Measurements from ENCODE around the gene CGN.
A peak's percentile ranks its signal among the peaks of the same experiment; 100 is the strongest.

Gene CGN

DNA sequence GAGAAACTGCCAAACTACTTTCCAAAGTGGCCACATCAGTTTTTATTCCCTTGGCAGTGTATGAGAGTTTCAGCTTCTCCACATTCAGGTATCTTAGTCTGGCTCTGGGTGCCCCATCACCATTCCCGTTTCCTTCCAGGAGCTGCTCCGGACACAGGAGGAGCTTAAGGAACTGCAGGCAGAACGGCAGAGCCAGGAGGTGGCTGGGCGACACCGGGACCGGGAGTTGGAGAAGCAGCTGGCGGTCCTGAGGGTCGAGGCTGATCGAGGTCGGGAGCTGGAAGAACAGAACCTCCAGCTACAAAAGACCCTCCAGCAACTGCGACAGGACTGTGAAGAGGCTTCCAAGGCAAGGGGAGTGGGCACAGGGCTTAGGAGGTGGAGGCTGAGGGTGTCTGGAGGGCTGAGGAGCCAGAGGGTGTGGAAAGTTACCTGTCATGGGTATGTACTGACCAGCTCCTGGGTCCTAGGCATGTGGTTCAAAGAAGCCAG, 18.1 kb downstream of the CGN start:
- no peak for DNase-seq

DNA sequence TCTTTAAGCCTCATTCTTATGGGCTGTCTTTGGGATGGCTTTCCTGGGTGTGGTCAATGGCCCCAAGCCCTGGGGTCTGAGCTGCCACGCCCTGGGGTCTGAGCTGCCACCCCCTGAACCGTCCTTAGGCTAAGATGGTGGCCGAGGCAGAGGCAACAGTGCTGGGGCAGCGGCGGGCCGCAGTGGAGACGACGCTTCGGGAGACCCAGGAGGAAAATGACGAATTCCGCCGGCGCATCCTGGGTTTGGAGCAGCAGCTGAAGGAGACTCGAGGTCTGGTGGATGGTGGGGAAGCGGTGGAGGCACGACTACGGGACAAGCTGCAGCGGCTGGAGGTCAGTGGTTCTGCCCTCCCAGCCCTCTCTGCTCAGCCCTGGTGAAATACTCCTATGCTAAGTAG, 18.6 kb downstream of the CGN start:
- no peak for DNase-seq

- DNase-seq: no peak
Measured at GRCh38 chr1:151530461-151530860, 19.3 kb downstream of the CGN start.

DNA sequence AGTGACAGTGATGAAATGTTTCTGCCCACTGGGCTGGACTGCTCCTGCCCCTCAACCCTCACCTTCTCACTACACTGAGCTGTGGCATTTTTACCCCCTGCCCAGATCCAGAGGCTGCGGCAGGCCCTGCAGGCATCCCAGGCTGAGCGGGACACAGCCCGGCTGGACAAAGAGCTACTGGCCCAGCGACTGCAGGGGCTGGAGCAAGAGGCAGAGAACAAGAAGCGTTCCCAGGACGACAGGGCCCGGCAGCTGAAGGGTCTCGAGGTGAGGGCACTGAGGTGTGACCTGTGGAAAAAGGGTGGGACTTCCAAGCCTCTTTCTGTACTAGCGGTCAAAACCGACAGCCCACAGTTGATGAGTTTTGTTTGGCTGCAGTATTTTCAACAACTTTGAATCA, 22.7 kb downstream of the CGN start:
- DNase-seq: no peak

GRCh38 chr1:151534662-151535278, 23.6 kb downstream of the CGN start:
- DNase-seq: peak; percentile 56

GRCh38 chr1:151535326-151536271, 24.4 kb downstream of the CGN start:
- no peak for DNase-seq

- no peak for DNase-seq
Measured at GRCh38 chr1:151536499-151536898, 25.3 kb downstream of the CGN start.

GRCh38 chr1:151537112-151537511, 25.9 kb downstream of the CGN start:
- DNase-seq: no peak

DNA sequence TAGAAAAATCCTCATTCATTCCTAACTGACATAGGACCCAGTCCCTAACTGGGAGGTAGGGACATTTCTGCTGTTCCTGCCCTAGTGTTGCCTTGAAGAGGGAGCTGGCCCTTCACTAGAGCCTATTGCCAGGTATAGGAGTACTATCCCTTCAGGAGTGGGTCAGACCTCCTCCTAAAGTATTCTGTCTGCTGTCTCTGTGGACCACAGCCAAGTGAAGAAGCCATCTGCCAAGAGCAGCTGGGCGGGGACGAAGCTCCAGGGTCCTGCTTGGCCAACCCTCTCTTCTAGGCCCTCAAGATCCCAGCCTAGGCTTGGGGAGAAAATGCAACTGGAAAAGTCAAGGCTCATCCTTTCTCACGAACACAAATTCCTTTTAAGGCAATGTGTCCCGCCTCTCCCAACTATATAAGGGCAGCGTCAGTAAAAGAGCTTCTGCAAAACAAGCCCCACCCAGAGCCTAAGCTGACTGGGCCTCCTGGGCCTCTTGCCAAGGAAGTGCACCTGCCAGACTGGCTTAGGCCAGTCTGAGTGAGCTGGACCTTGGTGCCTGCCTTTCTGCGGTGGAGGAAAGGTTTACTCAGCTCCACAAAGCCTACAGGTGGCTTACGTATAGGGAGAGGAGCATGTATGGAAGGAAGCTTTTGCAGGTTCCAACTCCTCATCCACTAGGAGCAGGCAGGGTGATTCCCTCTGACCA, 28.3 kb downstream of the CGN start:
- DNase-seq: peak; percentile 50

- DNase-seq: peak; percentile 87
Measured at GRCh38 chr1:151540021-151540981, 29.1 kb downstream of the CGN start, which contains the start of gene TUFT1. Gene TUFT1, plus strand, starts transcription at chr1:151540309. Its CDS starts 58 bp downstream, at chr1:151540367.

DNA sequence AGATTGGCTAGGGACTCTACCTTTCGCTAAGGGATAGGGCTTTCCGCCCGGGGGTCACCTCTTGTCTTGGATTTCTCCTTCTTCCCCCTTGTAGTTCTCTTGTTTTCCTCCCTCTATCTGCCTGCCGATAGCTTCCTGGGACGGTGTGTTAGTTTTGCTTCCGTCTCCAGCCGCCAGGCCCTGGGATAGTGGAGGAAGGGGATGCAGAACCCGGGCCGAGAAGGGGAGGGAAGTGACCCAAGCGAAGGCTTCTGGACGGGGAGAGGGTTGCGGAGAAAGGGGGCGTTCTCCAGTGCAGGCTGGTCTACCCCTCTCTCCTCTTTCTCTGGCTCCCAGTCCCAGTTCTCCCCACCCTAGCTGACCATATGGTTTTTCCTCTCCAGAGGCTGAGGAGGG, 29.8 kb downstream of the CGN start:
- DNase-seq: peak; percentile 11

GRCh38 chr1:151541752-151542151, 30.6 kb downstream of the CGN start:
- no peak for DNase-seq

DNA sequence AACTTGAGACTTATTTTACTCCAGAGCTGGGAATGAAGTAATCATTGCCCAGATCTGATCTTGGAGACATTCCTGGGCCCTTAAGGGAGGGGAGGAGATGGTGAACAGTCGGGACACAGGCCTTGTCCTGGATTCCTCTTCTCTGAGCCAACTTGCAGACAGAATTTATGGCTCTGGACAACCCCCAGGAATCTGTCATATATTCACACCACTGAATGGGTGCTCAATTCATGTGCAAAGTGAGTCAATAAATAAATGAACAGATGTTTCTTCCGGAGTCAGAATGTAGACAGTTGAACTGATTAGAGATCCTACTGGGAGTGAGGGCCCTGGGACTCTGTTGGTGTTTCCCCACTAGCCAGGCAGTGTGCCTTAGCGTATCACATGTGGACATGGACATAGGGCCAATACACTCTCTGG, 31.5 kb downstream of the CGN start:
- peak; percentile 88 for DNase-seq

DNA sequence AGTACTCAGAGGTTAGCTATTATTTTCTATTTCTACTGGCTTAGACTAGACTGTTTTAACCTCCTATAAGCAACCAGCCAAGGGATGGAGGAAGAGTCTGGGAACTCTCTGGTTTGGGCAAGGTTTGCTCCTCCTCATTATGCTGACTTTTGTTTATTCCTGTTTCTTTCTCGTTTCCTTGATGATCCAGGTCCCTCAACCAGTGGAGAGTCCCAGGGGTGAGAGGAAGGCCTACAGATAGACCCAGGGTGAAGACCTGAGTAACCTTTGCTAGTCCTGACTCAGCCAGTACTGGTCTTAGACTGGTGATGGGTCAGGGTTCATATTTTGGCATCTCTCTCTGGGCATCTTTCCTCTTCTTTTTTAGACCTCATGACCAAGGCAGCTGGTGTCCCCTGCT, 34.4 kb downstream of the CGN start:
- DNase-seq: no peak

DNA sequence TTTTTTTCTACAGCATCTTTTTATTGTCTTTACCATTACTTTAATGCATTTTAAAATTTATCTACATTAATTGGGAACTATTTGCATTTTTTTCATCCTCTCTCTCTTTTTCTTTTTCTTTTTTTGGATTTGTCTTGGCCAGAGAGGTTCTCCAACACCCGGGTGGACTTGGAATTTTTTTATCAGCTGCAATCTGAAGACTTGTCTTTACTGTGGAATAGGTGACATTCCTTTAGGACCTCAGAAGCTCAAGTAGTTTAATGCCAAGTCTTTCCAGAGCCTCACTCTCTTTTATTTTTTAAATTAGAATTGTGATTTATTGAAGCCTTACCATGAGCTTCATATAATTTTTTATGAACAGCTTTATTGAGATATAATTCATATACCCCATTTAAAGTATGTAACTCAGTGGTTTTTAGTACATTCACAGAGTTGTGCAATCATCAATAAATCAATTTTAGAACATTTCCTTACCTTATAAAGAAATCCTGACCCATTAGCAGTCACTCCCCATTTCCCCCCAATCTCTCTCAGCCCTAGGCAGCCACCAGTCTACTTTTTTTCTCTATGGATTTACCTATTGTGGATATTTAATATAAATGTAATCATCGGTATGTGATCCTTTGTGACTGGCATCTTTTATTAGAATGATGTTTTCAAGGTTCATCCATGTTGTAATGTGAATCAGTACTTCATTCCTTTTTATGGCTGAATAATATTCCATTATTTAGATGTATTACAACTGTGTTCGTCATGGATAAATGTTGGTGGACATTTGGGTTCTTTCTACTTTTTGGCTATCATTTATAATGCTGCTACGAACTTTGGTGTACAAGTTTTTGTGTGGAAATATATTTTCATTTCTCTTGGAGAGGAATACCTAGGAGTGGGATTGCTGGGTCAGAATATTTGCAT, 35.1 kb downstream of the CGN start:
- DNase-seq: no peak

- peak; percentile 11 for DNase-seq
Measured at GRCh38 chr1:151547119-151547899, 36.1 kb downstream of the CGN start.

GRCh38 chr1:151547900-151548230, 36.7 kb downstream of the CGN start:
- DNase-seq: no peak

DNA sequence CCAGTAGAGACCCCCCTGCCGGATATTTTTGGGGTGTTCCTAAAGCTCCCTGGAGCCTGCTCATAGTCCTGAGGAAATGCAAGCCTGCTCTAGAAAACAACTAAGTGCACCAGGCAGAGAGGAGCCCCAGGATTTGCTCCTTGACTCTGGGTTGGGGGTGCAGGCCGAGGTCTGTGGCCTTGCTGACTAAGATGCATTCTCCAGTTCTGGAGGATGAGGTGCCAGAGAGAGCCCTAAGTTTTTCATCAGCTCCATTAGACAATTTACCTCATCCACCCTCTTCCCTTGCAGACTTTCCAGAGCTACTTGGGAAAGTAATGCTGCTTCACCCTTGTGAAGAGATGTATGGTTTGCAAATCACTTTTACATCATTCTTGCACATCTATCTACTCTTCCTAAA, 38.0 kb downstream of the CGN start:
- no peak for DNase-seq

DNA sequence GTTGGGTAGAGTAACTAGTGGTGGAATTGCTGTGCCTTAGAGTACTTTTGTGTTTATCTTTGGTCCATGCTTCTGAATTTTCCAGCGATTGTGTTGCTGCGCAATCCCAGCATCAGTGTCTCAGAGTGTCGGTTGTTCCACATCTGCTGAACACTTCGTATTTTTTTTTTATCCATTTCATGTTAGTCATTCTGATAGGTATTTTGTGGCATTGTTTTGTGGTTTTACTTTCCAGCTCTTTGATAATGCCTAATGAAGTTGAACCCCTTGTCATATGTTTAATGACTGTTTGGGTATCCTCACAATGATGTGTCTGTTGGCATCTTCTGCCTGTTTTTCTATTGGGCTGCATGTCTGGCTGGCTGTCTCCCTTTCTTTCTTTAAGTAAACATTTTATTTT, 42.5 kb downstream of the CGN start:
- DNase-seq: no peak

- DNase-seq: no peak
Measured at GRCh38 chr1:151556052-151556451, 44.9 kb downstream of the CGN start.

Measured in NCI-H1694 treated with DMSO at 0.1 percent for 48 hours (cell line).